Fibroblast of skin of right quadriceps (primary cell): ENCODE measurements around the gene WFDC5.
"Not testable (repeated sequence)": the region's sequence is repeated elsewhere in the genome, so short reads cannot be mapped to it uniquely, and the experiment has no call there.

Experiments used
- DNase-seq: peaks from one replicate; pipeline ENCODE4 v3.0.0-alpha.2; 2013

WFDC5 gene, protein sequence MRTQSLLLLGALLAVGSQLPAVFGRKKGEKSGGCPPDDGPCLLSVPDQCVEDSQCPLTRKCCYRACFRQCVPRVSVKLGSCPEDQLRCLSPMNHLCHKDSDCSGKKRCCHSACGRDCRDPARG

DNA sequence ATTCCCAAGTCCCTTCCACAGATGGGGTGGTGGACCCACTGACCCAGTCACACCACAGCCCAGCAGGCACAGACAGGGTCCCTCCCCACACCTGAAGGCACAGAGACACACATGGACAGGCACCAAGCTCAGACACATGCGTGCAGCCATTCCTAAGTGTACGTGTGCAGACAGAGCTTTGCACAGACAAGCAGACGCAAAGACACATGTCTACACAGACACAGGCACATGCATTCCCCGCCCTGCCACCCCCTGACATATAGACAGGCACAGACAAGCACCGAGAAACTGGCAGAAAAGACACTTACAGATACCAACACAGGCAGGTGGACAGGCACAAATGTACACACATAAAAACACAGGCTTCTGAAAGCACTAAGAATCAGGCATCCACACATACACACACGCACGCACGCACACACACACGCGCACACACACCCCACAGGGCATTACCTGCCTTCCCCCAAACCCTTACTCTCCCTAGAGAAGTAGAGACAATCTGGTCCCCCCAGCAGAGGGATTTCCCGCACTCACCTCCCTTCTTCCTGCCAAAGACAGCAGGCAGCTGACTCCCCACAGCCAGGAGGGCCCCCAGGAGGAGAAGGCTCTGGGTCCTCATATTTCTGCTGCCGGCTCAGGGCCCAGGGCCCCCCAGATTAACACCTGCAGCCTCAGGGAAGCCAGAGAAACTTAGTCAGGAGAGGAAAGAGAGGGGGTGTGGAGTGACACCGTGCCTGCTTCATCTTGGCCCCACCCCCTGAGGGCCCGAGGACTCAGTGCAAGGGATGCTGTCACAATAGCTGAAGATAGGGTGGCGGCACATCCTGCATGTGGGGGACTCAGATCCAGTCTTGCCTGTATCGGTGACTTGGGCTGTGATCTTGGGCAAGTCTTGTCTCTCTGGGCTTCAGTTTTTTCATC, at the start of gene WFDC5:
WFDC5 (minus strand) TSS at position 710 of the 921 bp plus-strand sequence; CDS start at position 619, 91 bp downstream.
- DNase-seq = no peak

DNA sequence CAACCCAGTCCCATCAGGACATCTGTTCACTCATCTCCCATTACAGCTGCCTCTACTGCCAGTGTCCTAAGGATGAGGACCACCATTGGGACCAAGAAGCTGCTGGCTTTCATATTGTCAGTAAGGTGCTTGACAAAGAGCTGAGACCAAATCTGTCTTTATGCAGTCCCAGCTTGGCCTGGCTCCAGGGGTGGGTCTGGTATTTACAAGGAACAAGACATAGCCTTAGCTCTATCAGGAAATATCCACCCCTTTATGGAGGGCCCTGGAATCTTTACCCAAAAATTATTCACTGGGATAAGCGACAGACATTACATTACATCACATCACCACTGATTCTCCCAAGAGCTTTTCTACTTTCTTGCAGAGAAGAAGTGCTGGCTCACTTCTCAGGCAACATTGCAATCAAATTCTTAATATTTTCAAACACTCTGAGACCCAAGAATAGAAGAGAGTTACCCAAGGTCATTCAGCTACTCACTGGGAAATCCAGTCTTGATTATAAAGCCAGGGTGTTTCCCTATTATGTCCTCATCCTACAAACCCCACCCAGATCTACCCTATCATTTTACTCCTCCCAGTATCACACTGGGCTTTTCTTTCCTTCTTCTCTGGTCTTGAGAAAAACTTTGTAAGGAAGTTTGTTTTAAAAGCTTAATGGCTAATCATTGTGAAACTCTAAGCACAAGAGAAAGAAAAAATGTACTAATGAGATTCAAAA, 48.3 kb upstream of the WFDC5 start:
- DNase-seq = no peak

DNA sequence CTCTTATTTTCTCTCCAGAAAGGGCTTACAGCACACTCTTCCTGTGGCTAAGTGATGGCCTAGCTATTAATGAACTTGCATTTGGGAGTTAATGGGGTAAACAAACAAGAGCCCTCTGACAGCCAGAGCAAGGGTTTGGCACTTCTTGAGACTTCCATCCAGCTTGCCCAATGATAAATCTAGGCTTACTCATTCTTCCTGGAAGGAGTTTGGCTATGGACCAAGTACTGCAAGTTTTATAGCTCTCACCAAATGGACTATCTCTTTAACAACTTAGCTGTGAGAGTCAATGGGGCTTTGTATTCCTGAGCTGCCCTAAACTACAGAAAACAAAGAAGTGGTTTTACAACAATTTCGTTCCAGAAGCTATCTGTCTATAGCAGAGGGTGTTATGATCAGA, 43.0 kb upstream of the WFDC5 start:
- DNase-seq = peak; percentile 74

DNA sequence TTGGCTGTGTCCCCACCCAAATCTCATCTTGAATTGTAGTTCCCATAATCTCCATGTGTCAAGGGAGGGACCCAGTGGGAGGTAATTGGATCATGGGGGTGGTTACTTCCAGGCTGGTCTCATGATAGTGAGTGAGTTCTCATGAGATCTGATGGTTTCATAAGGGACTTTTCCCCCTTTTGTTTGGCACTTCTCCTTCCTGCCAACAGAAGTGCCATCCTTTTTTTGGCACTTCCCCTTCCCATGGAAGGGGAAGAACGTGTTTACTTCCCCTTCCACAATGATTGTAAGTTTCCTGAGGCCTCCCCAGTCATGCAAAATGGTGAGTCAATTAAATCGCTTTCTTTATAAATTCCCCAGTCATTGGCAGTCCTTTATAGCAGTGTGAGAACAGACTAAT, 41.7 kb upstream of the WFDC5 start:
- DNase-seq = no peak

DNA sequence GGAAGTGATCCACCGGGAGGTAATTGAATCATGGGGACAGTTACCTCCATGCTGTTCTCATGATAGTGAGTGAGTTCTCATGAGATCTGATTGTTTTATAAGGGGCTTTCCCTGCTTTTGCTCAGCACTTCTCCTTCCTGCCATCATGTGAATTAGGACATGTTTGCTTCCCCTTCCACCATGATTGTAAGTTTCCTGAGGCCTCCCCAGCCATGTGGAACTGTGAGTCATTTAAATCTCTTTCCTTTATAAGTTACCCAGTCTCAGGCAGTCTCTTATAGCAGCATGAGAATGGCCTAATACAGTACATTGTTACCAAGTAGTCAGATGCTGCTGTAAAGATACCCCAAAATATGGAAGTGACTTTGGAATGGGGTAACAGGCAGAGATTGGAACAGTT, 39.8 kb upstream of the WFDC5 start:
- DNase-seq = not testable (repeated sequence)

DNA sequence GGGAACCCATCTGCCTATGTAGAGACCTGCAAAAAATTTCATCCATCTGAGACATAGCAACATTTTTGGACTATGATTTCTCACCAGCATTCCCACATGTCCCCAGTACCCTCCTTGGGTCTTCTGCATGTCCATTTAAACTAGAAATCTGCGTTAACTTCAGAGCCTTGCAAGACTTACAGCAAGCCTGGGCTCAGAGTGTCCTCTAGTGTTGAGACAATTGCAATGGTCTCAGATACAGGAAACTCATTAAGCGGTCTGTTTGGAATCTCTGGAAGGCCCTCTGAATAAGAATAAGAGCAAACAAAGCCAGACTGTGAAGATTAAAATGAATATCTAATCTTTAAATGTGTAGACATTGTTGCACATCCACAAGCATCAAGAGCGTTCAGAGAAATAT, 39.2 kb upstream of the WFDC5 start:
- DNase-seq = no peak

DNA sequence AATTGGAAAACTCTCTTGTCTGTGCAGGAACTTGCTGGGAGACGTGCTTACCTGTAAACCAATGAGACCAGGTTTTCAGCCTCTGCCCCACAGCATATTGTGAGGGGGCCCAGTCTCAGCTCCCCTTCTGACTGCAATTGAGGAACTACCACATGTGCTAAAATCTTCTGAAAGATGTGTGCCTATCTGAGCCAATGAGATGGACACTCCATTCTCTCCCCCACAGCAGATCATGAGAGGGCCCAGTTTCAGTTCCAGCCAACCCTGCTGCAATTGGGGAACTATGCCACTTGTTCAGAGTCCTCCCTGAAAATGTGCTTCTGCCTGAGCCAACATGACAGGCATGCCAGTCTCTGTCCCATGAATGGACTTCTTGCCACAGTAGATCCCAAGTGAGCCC, 38.8 kb upstream of the WFDC5 start:
- DNase-seq = no peak

DNA sequence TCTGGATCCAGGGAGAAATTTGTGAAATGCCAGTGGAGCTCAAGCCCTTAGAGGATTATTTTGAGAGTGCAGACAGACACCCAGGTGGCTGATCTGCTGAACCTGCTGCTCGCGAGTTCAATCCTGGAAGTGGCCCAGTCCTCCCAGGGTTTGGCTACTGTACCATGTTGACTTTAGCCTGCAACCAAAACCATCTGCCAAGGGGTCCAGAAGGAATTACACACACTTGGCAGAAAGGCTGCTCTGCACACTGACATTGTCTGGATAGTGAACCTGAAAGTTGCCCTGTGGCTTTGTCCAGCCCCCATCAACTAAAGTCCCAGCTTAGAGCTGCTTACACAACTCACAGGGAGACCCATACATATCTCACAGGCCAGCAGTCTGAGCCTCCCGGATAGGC, 38.2 kb upstream of the WFDC5 start:
- DNase-seq = no peak

DNA sequence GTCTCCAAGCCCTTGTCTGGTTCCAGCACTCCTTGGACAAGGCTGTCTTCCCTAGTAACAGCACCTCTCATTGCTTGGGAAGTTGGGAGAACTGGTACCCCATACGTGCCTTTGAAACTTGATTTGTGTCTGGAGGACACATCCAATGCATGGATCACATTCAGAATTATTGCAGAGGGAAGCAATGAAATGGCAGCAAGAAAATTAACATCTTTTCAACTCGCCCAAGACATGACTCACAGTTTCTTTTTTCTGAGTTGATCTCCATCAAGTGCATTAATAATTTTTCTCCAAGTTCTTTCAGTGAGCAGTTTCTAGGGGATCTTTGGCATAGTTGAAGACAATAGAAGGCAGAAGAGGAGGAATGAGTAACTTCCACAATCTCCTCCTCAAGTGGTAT, 37.4 kb upstream of the WFDC5 start:
- no peak for DNase-seq

DNA sequence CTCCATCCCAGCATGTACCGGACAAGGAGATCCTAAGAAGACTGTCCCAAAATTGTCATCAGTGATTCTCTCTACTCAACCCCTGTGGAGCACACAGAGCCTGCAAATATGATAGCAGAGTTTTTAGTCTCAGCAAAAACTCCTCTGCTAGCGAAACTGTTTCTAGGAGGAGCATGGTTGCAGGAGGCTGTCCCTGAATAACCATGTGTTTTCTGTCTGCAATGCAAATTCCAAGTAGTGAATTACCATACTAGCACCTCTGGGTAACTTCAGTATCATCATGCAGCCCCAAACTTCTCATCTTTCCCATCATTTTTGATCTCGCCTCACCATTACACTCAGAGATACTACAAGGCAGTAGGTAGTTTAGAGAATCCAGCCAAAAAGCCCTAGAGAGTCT, 34.1 kb upstream of the WFDC5 start:
- no peak for DNase-seq

DNA sequence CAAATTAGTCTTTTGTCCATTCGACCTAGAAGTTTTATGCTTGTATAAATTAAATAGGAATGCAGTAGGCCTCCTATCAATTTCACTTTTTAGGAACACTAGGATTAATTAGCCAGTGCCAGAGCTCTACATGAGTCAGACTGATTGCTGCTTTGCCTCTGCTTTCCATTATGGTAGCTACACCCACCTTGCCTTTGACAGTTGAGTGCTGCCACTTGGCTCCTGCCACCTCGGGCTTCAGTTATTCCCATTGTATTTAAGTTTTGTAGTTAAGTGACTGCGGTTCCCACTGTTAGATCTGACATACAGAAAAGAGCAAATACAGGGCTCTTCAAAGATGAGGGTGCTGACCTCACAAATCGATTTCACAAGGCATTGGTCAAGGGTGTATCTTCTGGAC, 25.9 kb upstream of the WFDC5 start:
- DNase-seq = no peak

DNA sequence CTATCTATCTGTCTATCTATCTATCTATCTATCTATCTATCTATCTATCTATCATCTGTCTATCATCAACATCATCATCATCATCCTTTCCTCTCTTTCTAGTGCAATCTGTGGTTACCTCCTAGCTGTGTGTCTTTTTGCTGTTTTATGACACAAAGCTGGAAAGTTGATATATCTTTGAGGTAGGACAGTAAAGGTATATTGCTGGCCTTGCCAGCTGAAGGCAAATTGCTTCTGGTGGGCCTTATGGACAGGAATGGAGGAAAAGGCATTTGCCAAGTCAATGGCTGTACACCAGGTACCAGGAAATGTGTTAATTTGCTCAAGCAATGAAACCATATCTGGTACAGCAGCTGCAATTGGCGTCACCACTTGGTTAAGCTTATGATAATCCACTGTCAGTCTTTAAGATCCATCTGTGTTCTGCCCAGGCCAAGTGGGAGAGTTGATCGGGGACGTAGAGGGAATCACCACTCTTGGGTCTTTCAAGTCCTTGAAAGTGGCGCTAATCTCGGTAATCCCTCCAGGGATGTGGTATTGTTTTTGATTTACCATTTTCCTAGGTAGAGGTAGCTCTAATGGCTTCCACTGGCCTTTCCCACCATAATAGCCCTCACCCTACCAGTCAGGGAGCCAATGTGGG, 24.9 kb upstream of the WFDC5 start:
- DNase-seq = not testable (repeated sequence)

DNA sequence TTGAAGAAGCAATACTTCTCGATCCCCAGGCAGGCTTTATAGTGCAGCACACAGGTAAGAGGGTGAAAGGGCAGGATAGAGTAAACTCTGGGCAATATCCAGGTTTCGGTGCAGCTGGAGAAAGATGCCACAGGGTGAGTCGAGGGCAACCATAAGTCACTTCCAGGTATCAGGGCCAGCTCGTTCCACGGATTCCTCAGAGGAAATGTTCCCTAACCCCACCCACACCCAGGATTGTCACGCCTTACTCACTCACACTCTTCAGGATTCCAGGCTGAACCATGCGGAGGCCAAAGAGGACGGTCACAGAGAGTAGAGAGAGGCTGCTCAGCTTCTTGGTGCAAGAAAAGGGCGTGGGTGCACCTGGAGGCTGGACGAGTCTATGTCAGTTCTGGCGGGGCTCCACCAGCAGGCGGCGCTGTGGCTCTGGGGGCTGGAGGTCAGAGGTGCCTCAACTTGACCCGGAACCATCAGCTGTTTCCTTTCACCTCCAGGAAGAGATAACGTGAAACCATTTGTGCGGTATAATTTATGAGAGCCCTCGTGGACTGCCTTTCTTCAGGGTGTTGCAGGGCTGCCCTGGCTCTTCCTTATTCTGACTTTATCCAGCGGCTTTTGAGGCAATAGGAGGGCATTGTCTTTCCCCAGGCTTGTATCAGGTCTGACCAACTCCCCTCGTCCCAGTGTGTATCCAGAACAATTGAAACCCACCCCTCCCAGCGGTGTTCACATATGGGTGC, 23.8 kb upstream of the WFDC5 start:
- no peak for DNase-seq

DNA sequence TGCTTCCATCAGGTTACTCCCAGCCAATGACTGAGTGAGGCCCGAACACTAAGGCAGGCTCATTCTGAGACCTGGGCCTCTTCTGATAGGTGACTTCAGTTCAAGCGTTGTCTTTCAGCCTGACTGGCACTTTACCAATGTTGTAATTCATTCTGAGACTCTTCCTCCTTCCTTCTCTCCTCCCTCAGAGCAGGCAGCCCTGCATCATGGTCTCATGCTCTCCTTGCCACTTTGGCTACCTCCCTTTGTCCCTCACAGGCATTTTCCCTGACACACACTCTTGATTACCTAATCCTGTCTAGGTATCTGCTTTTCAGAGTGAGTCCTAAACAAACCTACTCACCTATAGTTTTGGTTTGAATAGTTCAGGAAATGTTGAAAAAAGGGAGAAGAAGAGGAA, 21.9 kb upstream of the WFDC5 start:
- no peak for DNase-seq

DNA sequence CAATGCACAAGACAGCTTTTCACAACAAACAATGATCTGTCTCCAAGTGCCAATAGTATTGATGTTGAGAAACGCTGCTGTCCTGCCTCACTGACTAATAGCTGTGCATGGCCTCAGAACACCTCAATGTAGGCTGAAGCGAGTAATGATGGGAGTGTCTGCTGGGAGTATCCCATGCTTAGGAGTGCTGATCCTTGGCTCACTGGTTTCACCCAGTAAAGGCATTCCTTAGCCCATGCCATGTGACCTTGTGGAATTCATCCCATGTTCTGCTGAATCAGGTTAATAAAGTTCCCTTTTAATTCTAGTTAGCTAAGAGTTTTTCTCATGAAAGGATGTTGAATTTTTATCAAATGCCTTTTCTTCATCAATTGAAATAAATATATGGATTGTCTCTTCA, 13.1 kb upstream of the WFDC5 start:
- no peak for DNase-seq

DNA sequence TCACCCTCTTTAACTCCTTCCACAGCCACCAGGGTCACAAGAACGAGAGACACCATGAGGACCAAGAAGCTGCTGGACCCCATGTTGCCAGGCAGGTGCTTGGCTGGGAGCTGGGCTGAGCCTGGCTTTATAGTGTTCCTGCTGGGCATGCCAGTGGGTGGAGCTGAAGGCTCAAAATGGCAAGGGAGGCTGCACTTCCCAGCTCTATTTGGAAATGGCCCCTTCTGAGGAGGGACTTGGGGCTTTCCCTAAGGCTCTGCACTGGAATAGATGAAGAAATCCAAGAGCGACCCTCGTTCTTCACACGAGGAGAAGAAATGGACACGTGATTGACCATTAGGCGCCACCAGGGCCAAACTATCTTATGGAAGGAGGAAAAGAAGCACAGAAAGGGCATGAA, 9.4 kb upstream of the WFDC5 start, which contains the start of gene WFDC12:
WFDC12 (minus strand) TSS at position 101 of the 400 bp plus-strand sequence; CDS start at position 83, 18 bp downstream.
- DNase-seq = no peak

DNA sequence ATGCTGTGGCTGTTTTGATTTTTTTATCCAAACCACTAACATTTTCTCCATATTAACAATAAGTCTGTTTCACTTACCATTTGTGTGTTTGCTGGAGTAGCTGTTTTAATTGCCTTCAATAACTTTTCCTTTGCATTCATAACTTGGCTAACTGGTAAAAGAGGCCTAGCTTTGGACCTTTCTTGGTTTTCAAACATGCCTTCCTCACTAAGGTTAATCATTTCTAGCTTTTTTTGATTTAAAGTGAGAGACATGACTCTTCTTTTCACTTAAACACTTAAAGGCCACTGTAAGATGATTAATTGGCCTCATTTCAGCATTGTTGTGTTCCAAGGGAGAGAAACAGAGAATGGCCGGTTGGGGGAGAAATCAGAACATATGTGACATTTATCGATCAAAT, 6.4 kb upstream of the WFDC5 start:
- DNase-seq = no peak

DNA sequence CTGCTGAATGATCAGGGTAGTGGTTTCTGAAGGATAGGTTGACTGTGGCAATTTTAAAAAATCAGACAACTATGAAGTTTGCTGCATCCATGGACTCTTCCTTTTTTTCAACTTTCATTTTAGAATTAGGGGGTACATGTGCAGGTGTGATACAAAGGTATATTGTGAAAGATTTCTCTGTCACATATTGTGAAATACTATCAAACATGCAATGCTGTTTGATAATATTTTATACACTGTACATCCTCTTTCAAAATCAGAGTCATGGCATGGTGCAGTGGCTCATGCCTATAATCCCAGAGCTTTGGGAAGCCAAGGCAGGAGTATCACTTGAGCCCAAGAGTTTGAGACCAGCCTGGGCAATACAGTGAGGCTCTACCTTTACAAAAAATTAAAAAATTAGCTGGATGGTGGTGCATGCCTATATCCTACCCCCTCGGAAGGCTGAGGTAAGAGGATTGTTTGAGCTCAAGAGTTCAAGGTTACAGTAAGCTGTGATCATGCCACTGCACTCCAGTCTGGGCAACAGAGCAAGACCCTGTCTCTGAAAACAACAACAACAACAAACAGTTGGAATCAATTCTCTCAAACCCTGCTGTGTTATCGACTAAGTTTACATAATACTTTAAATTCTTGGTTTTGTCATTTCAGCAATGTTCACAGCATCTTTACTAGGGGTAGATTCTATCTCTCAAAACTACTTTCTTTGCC, 4.7 kb upstream of the WFDC5 start:
- DNase-seq = no peak

DNA sequence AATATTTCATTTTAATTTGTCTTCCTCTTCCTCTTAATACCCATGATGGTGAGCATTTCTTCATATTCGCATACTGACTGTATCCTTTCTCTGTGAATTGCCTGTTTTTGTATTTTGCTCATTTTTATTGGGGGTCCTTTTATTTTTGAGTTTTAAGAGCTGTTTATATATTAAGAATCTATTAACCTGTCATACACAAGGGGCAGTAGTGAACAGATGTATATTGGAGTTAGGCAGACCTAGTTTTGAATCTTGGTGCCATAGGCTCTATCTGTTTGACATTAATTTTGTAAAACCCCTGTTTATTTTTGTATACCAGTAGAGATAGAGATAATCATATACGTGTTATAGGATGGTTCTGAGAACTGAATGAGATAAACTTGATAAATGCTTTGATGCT, 3.1 kb upstream of the WFDC5 start:
- DNase-seq = no peak

DNA sequence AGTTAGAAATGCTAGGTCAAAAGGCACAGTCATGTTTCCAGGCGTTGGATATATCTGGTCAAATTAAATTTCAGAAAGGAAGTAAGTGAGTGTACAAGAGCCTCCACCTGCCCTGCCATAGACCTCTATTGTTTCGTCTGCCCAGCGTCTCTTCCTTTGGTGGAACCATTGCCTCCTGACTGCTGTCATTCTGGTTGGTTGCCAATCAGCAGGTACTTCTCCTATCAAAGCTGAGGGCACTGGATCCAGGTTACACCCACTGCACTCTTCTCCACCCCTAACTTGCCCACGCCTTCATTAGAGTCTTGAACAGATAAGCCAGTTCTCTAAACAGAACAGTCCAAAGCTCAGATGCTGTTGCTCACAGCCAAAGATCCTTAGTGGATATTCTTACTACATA, 2.6 kb upstream of the WFDC5 start:
- no peak for DNase-seq

DNA sequence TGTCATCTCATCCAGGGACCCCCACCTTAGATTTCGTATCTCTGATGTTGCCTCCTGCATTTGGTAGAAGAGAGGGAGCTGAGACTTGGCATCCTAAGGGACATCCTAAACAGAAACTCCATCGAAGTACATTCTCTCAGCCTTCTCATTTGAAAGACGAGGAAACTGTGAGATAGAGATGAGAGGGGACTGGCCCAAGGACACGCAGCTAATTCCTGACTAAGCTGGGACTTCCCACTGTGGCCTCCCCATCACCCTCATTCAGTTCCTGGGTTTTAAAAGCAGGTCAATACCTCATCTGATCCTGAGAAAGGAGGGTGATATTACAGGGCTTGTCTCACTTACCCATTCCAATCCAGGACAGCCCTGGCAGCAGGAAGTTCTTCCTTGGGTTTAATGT, 855 bp upstream of the WFDC5 start:
- DNase-seq = no peak

DNA sequence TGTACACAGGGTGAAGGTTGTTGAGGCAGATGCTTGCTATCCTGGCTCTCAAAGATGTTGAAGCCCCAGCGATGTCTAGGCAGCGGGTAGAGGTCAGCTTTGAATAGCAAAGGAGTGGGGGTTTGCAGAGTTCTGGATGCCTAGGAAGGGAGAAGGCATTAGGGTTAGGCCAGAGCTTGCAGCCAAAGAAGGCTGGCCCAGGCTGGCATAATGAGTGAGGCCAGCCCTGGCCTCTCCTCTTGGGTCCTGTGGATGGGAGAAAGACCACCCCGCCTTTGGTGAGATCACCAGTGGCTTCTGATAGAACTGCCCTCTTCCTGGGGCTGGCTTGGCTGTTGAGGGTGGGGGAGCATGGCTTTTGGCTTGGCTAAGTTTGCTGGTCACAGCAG, 406 bp upstream of the WFDC5 start:
- no peak for DNase-seq
